Nephron progenitor cell (in vitro differentiated cells): ENCODE measurements around the gene CNTNAP2.

Experiments used
- DNase-seq: peaks from one replicate; pipeline ENCODE4 v3.0.0; 2021
- H3K27ac Mint-ChIP-seq: 2 replicates; pipeline ENCODE4 v1.8.0; 2021; ENCODE audit warnings: mild to moderate bottlenecking, moderate library complexity, mixed read lengths
- H3K27me3 Mint-ChIP-seq: 2 replicates; pipeline ENCODE4 v1.8.0; 2021; ENCODE audit warnings: mild to moderate bottlenecking, low read depth, mixed read lengths; ENCODE audit not compliant: poor library complexity
- H3K36me3 Mint-ChIP-seq: 2 replicates; pipeline ENCODE4 v1.8.0; 2021; ENCODE audit warnings: low read depth, mixed read lengths
- H3K4me1 Mint-ChIP-seq: 2 replicates; pipeline ENCODE4 v1.8.0; 2021; ENCODE audit warnings: mixed read lengths
- H3K4me3 Mint-ChIP-seq: 2 replicates; pipeline ENCODE4 v1.8.0; 2021; ENCODE audit warnings: mild to moderate bottlenecking, moderate library complexity, mixed read lengths
- H3K9me3 Mint-ChIP-seq: 2 replicates; pipeline ENCODE4 v1.8.0; 2021; ENCODE audit warnings: mild to moderate bottlenecking, moderate library complexity, mixed read lengths
- CTCF ChIP-seq: fragments of 200-600 bp; sonication (generic); IDR thresholded peaks from 2 replicates; pipeline ENCODE4 v1.5.0; 2021; ENCODE audit warnings: antibody characterized with exemption

CNTNAP2 gene

GRCh38 chr7:146690987-146691386 lies 574.4 kb downstream of the CNTNAP2 start:
- DNase-seq: no peak
- H3K4me1 Mint-ChIP-seq: no peaks in the 10 kb centered on the region
- H3K9me3 Mint-ChIP-seq: no peaks in the 10 kb centered on the region
- no peaks in the 10 kb centered on the region for H3K27me3 Mint-ChIP-seq
- no peak overlapping the region for H3K4me3 Mint-ChIP-seq
- H3K27ac Mint-ChIP-seq: no peak overlapping the region
- H3K36me3 Mint-ChIP-seq: no peaks in the 10 kb centered on the region
- TF ChIP-seq CTCF: no peak

GRCh38 chr7:146698995-146699610 lies 582.5 kb downstream of the CNTNAP2 start:
- Mint-ChIP-seq H3K36me3 (no peaks in the 10 kb centered on the region), H3K4me3 (no peak overlapping the region), H3K4me1 (no peaks in the 10 kb centered on the region), H3K27ac (no peak overlapping the region), H3K27me3 (no peaks in the 10 kb centered on the region), H3K9me3 (no peaks in the 10 kb centered on the region)
- no peak for TF ChIP-seq CTCF
- DNase-seq: no peak

DNA sequence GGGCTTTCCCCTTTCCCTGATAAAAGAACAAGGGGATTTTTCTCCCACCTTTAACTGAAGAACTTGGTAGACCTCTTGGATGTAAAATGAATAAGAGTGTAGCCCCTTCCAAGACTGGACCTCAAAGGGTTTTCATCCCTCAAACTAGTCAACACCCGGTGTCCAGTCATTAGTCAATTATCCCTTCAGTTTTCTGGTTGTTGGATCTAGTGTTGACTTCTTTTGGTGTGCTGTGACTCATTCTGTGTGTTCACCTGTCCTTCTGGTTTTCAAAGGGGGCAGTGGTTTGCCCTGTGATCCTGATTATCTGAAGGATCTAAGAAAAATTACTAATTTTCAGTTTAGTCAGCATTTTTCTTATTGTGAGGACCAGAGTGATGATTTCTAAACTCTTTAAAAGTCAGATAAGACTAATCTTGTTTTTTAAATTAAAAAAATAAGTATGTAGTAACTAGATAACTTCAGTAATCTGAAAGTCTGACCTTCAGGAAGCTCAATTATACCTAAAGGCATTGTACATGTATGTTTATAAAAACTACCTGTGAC lies 583.5 kb downstream of the CNTNAP2 start:
- no peak overlapping the region for H3K4me3 Mint-ChIP-seq
- DNase-seq: no peak
- H3K9me3 Mint-ChIP-seq: no peaks in the 10 kb centered on the region
- H3K36me3 Mint-ChIP-seq: no peaks in the 10 kb centered on the region
- H3K27me3 Mint-ChIP-seq: no peaks in the 10 kb centered on the region
- H3K4me1 Mint-ChIP-seq: no peaks in the 10 kb centered on the region
- no peak for TF ChIP-seq CTCF
- H3K27ac Mint-ChIP-seq: no peak overlapping the region

- no peak for DNase-seq
- Mint-ChIP-seq H3K9me3 (no peaks in the 10 kb centered on the region), H3K4me1 (no peaks in the 10 kb centered on the region), H3K27ac (no peak overlapping the region), H3K4me3 (no peak overlapping the region), H3K36me3 (no peaks in the 10 kb centered on the region), H3K27me3 (no peaks in the 10 kb centered on the region)
- no peak for TF ChIP-seq CTCF
Measured at GRCh38 chr7:146701166-146701565, 584.6 kb downstream of the CNTNAP2 start.

- Mint-ChIP-seq H3K27me3 (no peaks in the 10 kb centered on the region), H3K36me3 (no peaks in the 10 kb centered on the region), H3K4me1 (no peaks in the 10 kb centered on the region), H3K27ac (no peak overlapping the region), H3K4me3 (no peak overlapping the region), H3K9me3 (no peaks in the 10 kb centered on the region)
- DNase-seq: no peak
- TF ChIP-seq CTCF: no peak
Measured at GRCh38 chr7:146702898-146703297, 586.3 kb downstream of the CNTNAP2 start.

- no peak for TF ChIP-seq CTCF
- DNase-seq: no peak
- Mint-ChIP-seq H3K36me3 (no peaks in the 10 kb centered on the region), H3K27ac (peak overlapping the region; percentile 37), H3K4me3 (no peak overlapping the region), H3K4me1 (no peaks in the 10 kb centered on the region), H3K9me3 (no peaks in the 10 kb centered on the region), H3K27me3 (no peaks in the 10 kb centered on the region)
Measured at GRCh38 chr7:146709451-146710027, 592.9 kb downstream of the CNTNAP2 start.
